SK-N-SH (cell line): ENCODE data around the gene CNTNAP2. TPM values are rescaled to one million over a fixed set of nuclear protein-coding genes. Genes with fewer than 3 reads are reported as not detected.

Experiments
- CTCF ChIA-PET: fragments of 300-600, 350-600 bp; formaldehyde crosslinking; extraction: SDS; loops from one replicate; lab custom pipeline; 2021; lab: Yijun Ruan, JAX
- POLR2A ChIA-PET: fragments of 350-600 bp; sonication (Branson Sonifier 250); formaldehyde crosslinking; extraction: SDS; loops from one replicate; lab custom pipeline; 2020; ENCODE audit warnings: antibody characterized with exemption, inconsistent platforms; lab: Yijun Ruan, JAX
- DNase-seq: peaks from one replicate; pipeline ENCODE4 v3.0.0; 2012
- H2AFZ ChIP-seq: fragments of 200-600 bp; sonication (generic); 2 replicates; pipeline ENCODE4 v1.8.1; 2016; ENCODE audit warnings: antibody characterized with exemption, mild to moderate bottlenecking, low read depth
- H3F3A ChIP-seq: fragments of 200-600 bp; sonication (generic); replicated peaks from 2 replicates; pipeline ENCODE3; 2016; ENCODE audit warnings: antibody characterized with exemption, mild to moderate bottlenecking; ENCODE audit not compliant: insufficient read depth
- H3K27ac ChIP-seq, 2 experiments: fragments of 200-500 bp in 1 of 2; fragments of 200-600 bp in 1 of 2; sonication (Bioruptor generic) in 1 of 2; sonication (generic), shearing (Covaris generic) in 1 of 2; 2 replicates each; pipeline versions ENCODE4 v1.5.1 to v1.6.1; 2014 to 2016; ENCODE audit warnings: low read depth in 2 of 2, inconsistent platforms in 1 of 2, low read length in 1 of 2, mild to moderate bottlenecking in 1 of 2, mixed read lengths in 1 of 2
- H3K27me3 ChIP-seq: fragments of 200-600 bp; sonication (generic), shearing (Covaris generic); 2 replicates; pipeline ENCODE4 v1.6.1; 2016; ENCODE audit warnings: mixed run types; ENCODE audit not compliant: insufficient read depth
- H3K36me3 ChIP-seq, 2 experiments: fragments of 200-500 bp in 1 of 2; fragments of 200-600 bp in 1 of 2; sonication (Bioruptor generic) in 1 of 2; sonication (generic) in 1 of 2; replicated peaks in 1 of 2; 2 replicates each; pipeline versions ENCODE3 to v1.5.1; 2014 to 2016; ENCODE audit warnings: low read length in 1 of 2, mild to moderate bottlenecking in 1 of 2; ENCODE audit not compliant: insufficient read depth in 2 of 2, control insufficient read depth in 1 of 2
- H3K4me1 ChIP-seq, 2 experiments: fragments of 200-500 bp in 1 of 2; fragments of 200-600 bp in 1 of 2; sonication (Bioruptor generic) in 1 of 2; sonication (generic), shearing (Covaris generic) in 1 of 2; 2 replicates each; pipeline versions ENCODE4 v1.5.1 to v1.6.1; 2014 to 2016; ENCODE audit warnings: low read depth in 1 of 2, low read length in 1 of 2, mixed run types in 1 of 2; ENCODE audit not compliant: insufficient read depth in 2 of 2, control insufficient read depth in 1 of 2
- H3K4me2 ChIP-seq: fragments of 200-600 bp; sonication (generic), shearing (Covaris generic); 2 replicates; pipeline ENCODE4 v1.6.1; 2017; ENCODE audit warnings: mixed run types
- H3K4me3 ChIP-seq, 2 experiments: fragments of 200-500 bp in 1 of 2; fragments of 200-600 bp in 1 of 2; sonication (Bioruptor generic) in 1 of 2; sonication (generic), shearing (Covaris generic) in 1 of 2; 2 replicates each; pipeline versions ENCODE4 v1.5.1 to v1.8.1; 2014 to 2016; ENCODE audit warnings: low read depth in 2 of 2, inconsistent platforms in 1 of 2, low read length in 1 of 2, mild to moderate bottlenecking in 1 of 2, mixed read lengths in 1 of 2, moderate library complexity in 1 of 2
- H3K79me2 ChIP-seq: fragments of 200-600 bp; sonication (generic); 2 replicates; pipeline ENCODE4 v1.8.1; 2017; ENCODE audit warnings: mild to moderate bottlenecking; ENCODE audit not compliant: insufficient read depth
- H3K9ac ChIP-seq: fragments of 200-600 bp; sonication (generic); 2 replicates; pipeline ENCODE4 v1.6.1; 2017; ENCODE audit warnings: mixed run types
- H3K9me2 ChIP-seq: fragments of 200-600 bp; sonication (generic); 2 replicates; pipeline ENCODE4 v1.6.1; 2017; ENCODE audit warnings: mixed run types
- H3K9me3 ChIP-seq: fragments of 200-600 bp; sonication (generic); 2 replicates; pipeline ENCODE4 v1.6.1; 2017; ENCODE audit warnings: mixed run types, mild to moderate bottlenecking, moderate library complexity
- H4K20me1 ChIP-seq: fragments of 200-600 bp; sonication (generic); 2 replicates; pipeline ENCODE4 v1.6.1; 2017; ENCODE audit warnings: mild to moderate bottlenecking, mixed run types; ENCODE audit not compliant: insufficient read depth
- CHD2 ChIP-seq: fragments of 150-350 bp; IDR thresholded peaks from 2 replicates; pipeline ENCODE4 v1.6.1; 2018; ENCODE audit warnings: low read length; ENCODE audit not compliant: partially characterized antibody
- EZH2phosphoT487 ChIP-seq: fragments of 200-600 bp; sonication (generic); IDR thresholded peaks from 2 replicates; pipeline ENCODE4 v1.6.1; 2017; ENCODE audit warnings: low read depth, mixed run types, mild to moderate bottlenecking, antibody characterized with exemption, moderate library complexity, borderline replicate concordance
- FOSL2 ChIP-seq: IDR thresholded peaks from 2 replicates; pipeline ENCODE4 v1.4.0; 2012; ENCODE audit warnings: low read depth, mild to moderate bottlenecking, moderate library complexity, borderline replicate concordance
- FOXJ3 ChIP-seq: sonication (generic); formaldehyde crosslinking; IDR thresholded peaks from 2 replicates; pipeline ENCODE4 v1.5.1; 2020; ENCODE audit warnings: mild to moderate bottlenecking, missing genetic modification reagents
- FOXM1 ChIP-seq: IDR thresholded peaks from 2 replicates; pipeline ENCODE4 v1.4.0; 2012; ENCODE audit warnings: low read depth, mild to moderate bottlenecking
- GABPA ChIP-seq: IDR thresholded peaks from 2 replicates; pipeline ENCODE4 v1.4.0; 2012; ENCODE audit warnings: low read depth, mild to moderate bottlenecking
- GATA2 ChIP-seq: sonication (generic); formaldehyde crosslinking; IDR thresholded peaks from 2 replicates; pipeline ENCODE4 v1.5.0; 2020; ENCODE audit warnings: mild to moderate bottlenecking, missing genetic modification reagents
- MAX ChIP-seq: IDR thresholded peaks from 2 replicates; pipeline ENCODE4 v1.4.0; 2012; ENCODE audit warnings: low read depth
- MEF2A ChIP-seq: IDR thresholded peaks from 2 replicates; pipeline ENCODE4 v1.4.0; 2012; ENCODE audit warnings: low read depth, borderline replicate concordance
- MXI1 ChIP-seq: IDR thresholded peaks from 2 replicates; pipeline ENCODE4 v1.6.1; 2012; ENCODE audit warnings: mild to moderate bottlenecking, low read depth, low read length, improper control_type of control experiment
- NRF1 ChIP-seq: IDR thresholded peaks from 2 replicates; pipeline ENCODE4 v1.6.1; 2012; ENCODE audit warnings: low read depth, mild to moderate bottlenecking, low read length
- RAD21 ChIP-seq: IDR thresholded peaks from 2 replicates; pipeline ENCODE4 v1.6.1; 2012; ENCODE audit warnings: mild to moderate bottlenecking, low read length
- RCOR1 ChIP-seq: fragments of 150-350 bp; IDR thresholded peaks from 2 replicates; pipeline ENCODE4 v1.6.1; 2017; ENCODE audit warnings: antibody characterized with exemption, low read length
- REST ChIP-seq: IDR thresholded peaks from 2 replicates; pipeline ENCODE4 v1.6.1; 2012; ENCODE audit warnings: mild to moderate bottlenecking, low read depth, low read length, moderate library complexity
- RFX5 ChIP-seq: IDR thresholded peaks from 2 replicates; pipeline ENCODE4 v1.6.1; 2012; ENCODE audit warnings: mild to moderate bottlenecking, improper control_type of control experiment, low read length
- SMC3 ChIP-seq: IDR thresholded peaks from 2 replicates; pipeline ENCODE4 v1.6.1; 2012; ENCODE audit warnings: low read depth, low read length, improper control_type of control experiment
- TCF12 ChIP-seq: IDR thresholded peaks from 2 replicates; pipeline ENCODE4 v1.4.0; 2012
- TEAD4 ChIP-seq: IDR thresholded peaks from 2 replicates; pipeline ENCODE4 v1.4.0; 2012; ENCODE audit warnings: mild to moderate bottlenecking, borderline replicate concordance; ENCODE audit not compliant: insufficient read depth
- USF1 ChIP-seq: IDR thresholded peaks from 2 replicates; pipeline ENCODE4 v1.4.0; 2012; ENCODE audit warnings: low read depth, borderline replicate concordance
- WGBS: methylation state at CpG from one replicate; pipeline ENCODE4 v1.1.6; 2017; ENCODE audit warnings: low lambda C conversion rate; 5-methylcytosine and 5-hydroxymethylcytosine counted together
- polyA plus RNA-seq, 3 experiments: library from polyadenylated mRNA; depleted of rRNA; stranded (reverse); fragments of >200 nt; gene quantifications; 2 replicates each; pipeline ENCODE4 v1.2.3, GENCODE V29; 2012

The CNTNAP2 gene
- polyA plus RNA-seq, 1 of the 3 experiments (the other 2 are of a cell fraction) = 3.4 TPM

GRCh38 chr7:147304376-147304775 is 1187.8 kb downstream of the CNTNAP2 start:
- Histone ChIP-seq H3K9me3 (no peaks in the 10 kb centered on the region), H3K4me2 (no peak overlapping the region), H3K4me3 (no peak overlapping the region), H2AFZ (no peak overlapping the region), H3K36me3 (no peaks in the 10 kb centered on the region), H4K20me1 (no peaks in the 10 kb centered on the region), H3K4me1 (no peaks in the 10 kb centered on the region), H3K79me2 (no peaks in the 10 kb centered on the region), H3K9me2 (no peaks in the 10 kb centered on the region), H3K27me3 (no peaks in the 10 kb centered on the region), H3K27ac (no peak overlapping the region), H3F3A (no peaks in the 10 kb centered on the region), H3K9ac (no peak overlapping the region)
- TF ChIP-seq FOXJ3 (CRISPR knock-in tag) (no peak), MXI1 (no peak), RFX5 (no peak), CHD2 (no peak), MAX (no peak), NRF1 (no peak), FOSL2 (no peak), REST (no peak), TEAD4 (no peak), RCOR1 (no peak), TCF12 (no peak), FOXM1 (no peak), GATA2 (CRISPR knock-in tag) (no peak), EZH2phosphoT487 (no peak), RAD21 (no peak), MEF2A (no peak), SMC3 (no peak), GABPA (no peak), USF1 (no peak)
- 89% methylated on average over 2 of the region's 2 CpGs for WGBS
- ChIA-PET POLR2A (no interaction called here), CTCF (no interaction called here)
- DNase-seq = no peak
